ENCODE measurements around the gene CD209.

CD209 gene

DNA sequence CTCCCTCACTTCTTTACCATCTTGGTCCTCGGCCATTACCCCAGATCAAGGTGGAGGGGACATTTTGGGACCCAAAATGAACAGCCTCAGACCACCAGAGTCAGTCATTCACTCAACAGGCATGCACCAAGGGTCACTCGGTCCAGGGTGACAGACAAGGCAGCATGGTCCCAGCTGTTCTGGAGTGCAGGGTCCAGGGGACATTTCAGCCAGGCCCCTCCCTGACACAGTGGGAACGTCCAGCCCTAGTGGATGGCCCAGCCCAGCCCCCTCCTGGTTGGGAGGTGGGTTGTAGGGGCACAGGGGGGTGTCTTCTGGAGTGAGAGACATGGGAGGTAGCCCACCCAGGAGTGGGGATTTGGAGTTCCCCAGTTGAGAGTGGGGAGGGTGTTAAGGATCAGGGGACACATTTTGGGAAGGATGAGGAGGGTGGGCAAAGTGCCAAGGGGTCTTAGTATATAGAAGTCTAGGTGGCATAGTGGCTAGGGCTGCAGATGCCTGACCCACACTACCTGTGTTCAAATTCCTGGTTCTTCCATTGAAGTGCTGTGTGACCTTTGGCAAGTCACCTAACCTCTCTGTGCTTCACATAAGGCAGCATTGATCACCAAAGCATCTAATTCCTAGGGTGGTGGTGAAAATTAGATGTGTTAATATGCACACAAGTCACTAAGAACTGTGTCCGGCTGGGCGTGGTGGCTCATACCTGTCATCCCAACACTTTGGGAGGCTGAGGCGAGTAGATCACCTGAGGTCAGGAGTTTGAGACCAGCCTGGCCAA, 42.9 kb downstream of the CD209 start:
- no peak for ATAC-seq

DNA sequence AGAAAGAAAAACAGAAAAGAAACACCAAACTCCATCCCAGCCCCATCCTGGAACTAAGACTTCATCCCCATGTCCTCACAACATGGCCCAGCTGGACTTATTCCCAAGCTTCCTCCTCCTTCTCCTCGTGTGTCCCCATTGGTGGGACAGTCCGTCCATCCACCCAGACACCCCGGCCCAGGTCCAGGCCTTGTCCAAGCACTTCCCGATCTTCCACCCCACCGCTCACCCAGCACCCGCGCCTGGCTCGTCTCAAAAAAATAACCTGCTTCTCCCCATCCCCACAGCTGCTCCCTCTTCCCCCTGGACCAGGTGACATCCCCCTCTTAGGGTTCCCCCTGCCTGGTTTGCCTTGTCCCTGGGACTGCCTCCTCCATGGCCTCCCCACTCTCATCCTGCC, 44.0 kb downstream of the CD209 start:
- ATAC-seq, result no peak

DNA sequence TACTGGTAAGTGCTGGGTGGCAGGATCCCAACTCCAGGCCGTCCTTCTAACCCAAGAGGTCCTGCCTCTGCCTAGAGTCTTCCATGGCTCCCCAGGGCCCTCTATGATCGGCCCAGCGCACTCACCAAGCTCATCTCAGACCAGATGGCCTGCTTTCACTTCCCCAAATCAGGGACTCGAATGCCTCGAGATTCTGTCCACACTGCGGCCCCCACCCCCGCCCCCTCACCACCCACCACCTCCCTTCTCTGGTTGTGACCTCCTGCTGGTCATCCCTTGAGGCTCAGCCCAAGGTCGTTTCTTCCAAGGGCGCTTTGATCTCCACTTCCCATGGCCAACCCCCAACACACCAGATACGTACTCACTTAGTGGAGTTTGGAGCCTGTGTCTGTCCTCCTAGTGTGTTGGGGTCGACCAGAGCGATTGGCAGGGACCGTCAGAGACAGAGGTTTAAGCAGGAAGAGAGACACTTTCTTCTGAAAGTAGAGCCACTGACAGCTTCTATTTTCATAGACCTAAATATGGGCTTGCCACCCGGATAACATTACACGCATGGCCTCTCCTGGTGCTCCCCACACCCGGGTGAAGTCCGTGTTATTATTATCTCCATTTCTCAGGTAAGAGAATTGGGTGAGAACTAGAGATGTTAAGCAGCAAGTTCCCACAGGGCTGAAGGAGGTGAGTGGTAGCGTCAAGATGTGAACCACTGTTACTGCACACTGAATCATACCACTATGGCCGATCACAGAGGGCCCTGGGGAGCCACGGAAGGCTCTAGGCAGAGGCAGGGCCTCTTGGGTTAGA, 45.5 kb downstream of the CD209 start, which contains the start of gene FCER2:
Gene FCER2 (minus strand): TSS at position 478 of the 804 bp plus-strand sequence. CDS start 2,371 bp downstream, outside the sequence.
- ATAC-seq, result no peak

- no peak for ATAC-seq
Observed at GRCh38 chr19:7701049-7701653, 46.2 kb downstream of the CD209 start.

- ATAC-seq, result peak; percentile 67 to 76
Observed at GRCh38 chr19:7699417-7700401, 47.6 kb downstream of the CD209 start.

GRCh38 chr19:7699003-7699402, 48.3 kb downstream of the CD209 start:
- no peak for ATAC-seq

GRCh38 chr19:7698583-7698982, 48.8 kb downstream of the CD209 start:
- no peak for ATAC-seq

- no peak for ATAC-seq
Observed at GRCh38 chr19:7697721-7698287, 49.5 kb downstream of the CD209 start.

- ATAC-seq, result no peak
Observed at GRCh38 chr19:7694499-7694898, 52.8 kb downstream of the CD209 start.

DNA sequence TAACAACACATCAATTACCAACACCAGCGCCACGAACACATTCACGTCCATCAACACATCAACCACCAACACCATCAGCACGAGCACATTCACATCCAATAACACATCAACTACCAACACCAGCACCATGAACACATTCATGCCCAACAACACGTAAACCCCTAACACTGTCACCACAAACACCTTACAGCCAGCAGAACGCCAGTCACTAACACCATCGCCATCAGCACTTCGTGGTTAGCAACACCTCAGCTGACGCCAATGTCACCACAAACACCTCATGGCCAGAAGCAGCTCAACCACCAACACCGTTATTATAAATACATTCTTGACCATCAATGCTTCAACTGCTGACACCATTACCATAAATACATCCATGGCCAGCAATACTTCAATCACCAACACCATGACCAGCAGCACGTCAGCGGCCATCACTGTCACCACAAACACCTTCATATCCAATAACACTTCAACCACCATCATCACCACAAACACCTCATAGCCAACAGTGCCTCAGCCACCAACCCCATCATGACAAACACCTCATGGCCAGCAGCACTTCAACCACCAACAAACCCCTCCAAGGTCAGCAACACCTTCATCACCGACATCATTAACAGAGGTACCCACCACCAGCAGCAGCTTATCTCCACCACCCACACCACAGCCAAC, 54.8 kb downstream of the CD209 start:
- ATAC-seq, result peak; percentile 38 to 52

DNA sequence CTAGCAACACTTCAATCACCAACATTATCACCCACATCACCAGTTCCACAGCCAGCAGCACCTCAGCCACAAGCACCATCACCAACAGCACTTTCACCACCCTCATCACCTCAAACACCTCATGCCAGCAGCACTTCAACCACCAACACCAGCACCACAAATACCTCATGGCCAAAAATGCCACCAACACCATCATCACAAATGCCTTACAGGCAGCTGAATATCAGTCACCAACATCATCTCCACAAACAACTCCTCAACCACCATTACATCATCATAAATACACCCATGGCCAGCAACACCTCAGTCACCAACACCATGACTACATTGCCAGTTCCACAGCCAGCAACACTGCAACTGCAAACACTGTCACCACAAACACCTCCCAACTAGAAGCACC, 55.8 kb downstream of the CD209 start:
- ATAC-seq, result peak; percentile 27 to 50

DNA sequence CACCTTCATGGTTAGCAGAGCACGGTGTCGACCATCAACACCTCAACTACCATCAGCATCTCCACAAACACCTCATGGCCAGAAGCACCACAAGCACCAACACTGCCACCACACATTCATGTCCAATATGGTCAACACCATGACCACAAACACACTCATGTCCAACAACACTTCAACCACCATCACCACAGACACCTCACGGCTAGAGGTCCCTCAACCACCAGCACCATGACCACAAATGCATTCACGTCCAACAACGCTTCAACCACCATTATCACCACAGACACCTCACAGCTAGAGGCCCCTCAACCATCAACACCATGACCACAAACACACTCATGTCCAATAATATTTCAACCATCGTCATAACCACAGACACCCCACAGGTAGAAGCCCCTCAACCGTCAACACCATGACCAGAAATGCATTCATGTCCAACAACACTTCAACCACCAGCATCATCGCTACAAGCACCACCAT, 56.5 kb downstream of the CD209 start:
- peak in 1 of 2 donors; percentile 24 for ATAC-seq
